ENCODE measurements around the gene TNXB. TPM values are rescaled to one million over a fixed set of nuclear protein-coding genes. Genes with fewer than 3 reads are reported as not detected.

Gene TNXB
- polyA plus RNA-seq, 2 of the 4 experiments (the other 2 are of a cell fraction), result 0.80 to 1.7 TPM

GRCh38 chr6:32123681-32124080, 14.5 kb upstream of the TNXB start:
- DNase-seq (ENCODE audit: low read depth in 1 of 2, low spot score in 1 of 2), result no peak
- ATAC-seq, result no peak
- no peaks in the 10 kb centered on the region for H3K9me3 ChIP-seq
- 87% methylated on average over 4 of the region's 4 CpGs for WGBS (ENCODE audit: missing lambda C conversion rate)
- ChIA-PET CTCF (interaction anchor here (0.5 to 0.7 kb wide), 2 partner anchors 24 to 76 kb away, joined by 3 read pairs; no protein-coding TSS in a partner anchor), POLR2A (no interaction called here)
- no peak overlapping the region for H3K4me3 ChIP-seq
- H3K4me1 ChIP-seq, result peaks cover 12% of the 10 kb centered on the region
- TF ChIP-seq CHD2 (IDR thresholded peaks at IDR 0.05; ENCODE audit: low read length, partially characterized antibody), result no peak
- TF ChIP-seq USF2 (IDR thresholded peaks at IDR 0.05), result no peak
- TF ChIP-seq E2F6 (IDR thresholded peaks at IDR 0.05; ENCODE audit: borderline replicate concordance, low read depth), result no peak
- no peak for TF ChIP-seq EP300 (IDR thresholded peaks at IDR 0.05)
- no peak for TF ChIP-seq EHMT2 (IDR thresholded peaks at IDR 0.05; ENCODE audit: low read depth)
- FAIRE-seq, result no peak
- H3K27ac ChIP-seq, result no peak overlapping the region
- no peak overlapping the region for H3K4me2 ChIP-seq

- FAIRE-seq (no peak), DNase-seq (ENCODE audit: low read depth in 1 of 2, low spot score in 1 of 2) (no peak), ATAC-seq (no peak)
- ChIA-PET CTCF (interaction anchor here (1.1 to 3.2 kb wide), 2 partner anchors 9 to 34 kb away, joined by 6 to 37 read pairs; partner anchors contain the start of genes ATF6B and FKBPL), POLR2A (no interaction called here)
- TF ChIP-seq SREBF2 (IDR thresholded peaks at IDR 0.05) (no peak), MAZ (IDR thresholded peaks at IDR 0.05; ENCODE audit: borderline replicate concordance, low read depth, low read length) (no peak), USF2 (IDR thresholded peaks at IDR 0.05) (no peak), JUN (IDR thresholded peaks at IDR 0.05) (no peak), E2F6 (IDR thresholded peaks at IDR 0.05; ENCODE audit: borderline replicate concordance, low read depth) (no peak)
- no peak overlapping the region for H3K27ac ChIP-seq
- 94% methylated on average over 9 of the region's 12 CpGs for WGBS (ENCODE audit: missing lambda C conversion rate)
- no peak overlapping the region for H3K4me2 ChIP-seq
- H3K9me3 ChIP-seq, result no peaks in the 10 kb centered on the region
- 0 out of 3 replicates have a peak, but pooled peaks cover 4% of the 10 kb centered on the region for H3K4me1 ChIP-seq
- H3K4me3 ChIP-seq, result no peak overlapping the region
These were observed 11.5 kb upstream of the TNXB start for GRCh38 chr6:32120573-32121059.

- Histone ChIP-seq H3K9me3 (no peaks in the 10 kb centered on the region), H3K27ac (no peak overlapping the region), H3K4me3 (no peak overlapping the region), H3K4me2 (peak overlapping the region; percentile 30; the same call in 1 of the 3 replicates), H3K4me1 (peaks cover 14% of the 10 kb centered on the region; the same call in 1 of the 3 replicates)
- POLR2A ChIA-PET, result interaction anchor here (0.5 to 2.0 kb wide), 3 partner anchors 10 to 305 kb away, joined by 3 to 10 read pairs (median 6); partner anchors contain the start of gene ATF6B
- TF ChIP-seq RFX5 (IDR thresholded peaks at IDR 0.05), result no peak
- TF ChIP-seq CTCF (IDR thresholded peaks at IDR 0.05), result peak; percentile 73
- TF ChIP-seq SMC3 (IDR thresholded peaks at IDR 0.05), result peak; percentile 67
- TF ChIP-seq RAD21 (conservative IDR thresholded peaks at IDR 0.05 in 1 of 2, IDR thresholded peaks at IDR 0.05 in 1 of 2), result peak; percentile 76 to 78
- CTCF ChIA-PET, result interaction anchor here (0.7 to 6.2 kb wide), 30 partner anchors 10 to 668 kb away, joined by 3 to 41 read pairs (median 6); partner anchors contain the start of genes AGPAT1, ATF6B, EGFL8 and FKBPL
- FAIRE-seq (no peak), ATAC-seq (peak; percentile 89 to 95), DNase-seq (ENCODE audit: low read depth in 1 of 2, low spot score in 1 of 2) (peak; percentile 69 to 83)
- 36% methylated on average over 11 of the region's 17 CpGs for WGBS (ENCODE audit: missing lambda C conversion rate)
These were observed 9.9 kb upstream of the TNXB start for GRCh38 chr6:32118782-32119628.
